ENCODE data around the gene CACNA2D1. TPM values are rescaled to one million over a fixed set of nuclear protein-coding genes. Genes with fewer than 3 reads are reported as not detected.

Gene CACNA2D1
- total RNA-seq, 1 donor from 2014 or later: 32.9 TPM

DNA sequence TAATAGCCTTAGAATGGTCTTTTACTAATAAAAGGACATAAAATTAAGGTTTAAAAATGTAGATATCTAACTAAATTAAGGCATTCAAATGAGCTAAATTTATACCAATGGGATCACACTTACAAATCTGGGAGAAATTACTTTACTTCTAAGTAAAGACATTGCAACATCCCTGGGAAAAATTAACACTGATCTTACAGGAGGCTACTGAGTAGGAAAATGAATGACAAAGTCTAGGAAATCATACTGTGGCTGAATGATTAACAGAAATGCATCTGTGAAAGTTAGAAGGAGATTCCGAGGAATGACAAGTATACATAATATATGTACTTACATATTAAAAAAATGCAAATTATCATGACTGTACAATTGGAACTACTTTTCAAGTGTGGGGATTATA is 38.3 kb downstream of the CACNA2D1 start:
- no peaks in the 10 kb centered on the region for H3K4me1 Mint-ChIP-seq (ENCODE audit: low read depth)

DNA sequence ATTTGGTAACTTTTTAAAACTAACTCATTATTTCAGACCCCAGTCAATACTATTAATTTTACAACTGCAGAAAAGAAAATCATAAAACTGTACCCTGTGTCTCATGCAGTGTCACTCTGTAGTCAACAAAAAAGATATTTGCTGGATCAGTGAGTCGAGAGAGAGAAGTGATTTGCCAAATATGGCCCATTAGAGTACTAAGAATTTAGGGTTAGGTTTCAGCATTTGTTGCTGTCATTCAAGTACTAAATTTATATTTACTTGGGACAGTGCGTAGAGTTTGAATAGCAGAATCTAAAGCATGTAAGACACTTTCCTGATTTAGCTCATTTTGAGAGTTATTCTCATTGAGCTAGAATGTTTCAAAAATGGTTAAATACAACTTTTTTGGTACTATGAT is 38.9 kb downstream of the CACNA2D1 start:
- TF ChIP-seq, protein P1, sequence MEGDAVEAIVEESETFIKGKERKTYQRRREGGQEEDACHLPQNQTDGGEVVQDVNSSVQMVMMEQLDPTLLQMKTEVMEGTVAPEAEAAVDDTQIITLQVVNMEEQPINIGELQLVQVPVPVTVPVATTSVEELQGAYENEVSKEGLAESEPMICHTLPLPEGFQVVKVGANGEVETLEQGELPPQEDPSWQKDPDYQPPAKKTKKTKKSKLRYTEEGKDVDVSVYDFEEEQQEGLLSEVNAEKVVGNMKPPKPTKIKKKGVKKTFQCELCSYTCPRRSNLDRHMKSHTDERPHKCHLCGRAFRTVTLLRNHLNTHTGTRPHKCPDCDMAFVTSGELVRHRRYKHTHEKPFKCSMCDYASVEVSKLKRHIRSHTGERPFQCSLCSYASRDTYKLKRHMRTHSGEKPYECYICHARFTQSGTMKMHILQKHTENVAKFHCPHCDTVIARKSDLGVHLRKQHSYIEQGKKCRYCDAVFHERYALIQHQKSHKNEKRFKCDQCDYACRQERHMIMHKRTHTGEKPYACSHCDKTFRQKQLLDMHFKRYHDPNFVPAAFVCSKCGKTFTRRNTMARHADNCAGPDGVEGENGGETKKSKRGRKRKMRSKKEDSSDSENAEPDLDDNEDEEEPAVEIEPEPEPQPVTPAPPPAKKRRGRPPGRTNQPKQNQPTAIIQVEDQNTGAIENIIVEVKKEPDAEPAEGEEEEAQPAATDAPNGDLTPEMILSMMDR (IDR thresholded peaks at IDR 0.05): no peak
- Mint-ChIP-seq H3K36me3 (ENCODE audit: low read depth) (peaks cover 5% of the 10 kb centered on the region), H3K27me3 (ENCODE audit: low read depth) (no peaks in the 10 kb centered on the region), H3K27ac (ENCODE audit: unreplicated experiment) (no peak overlapping the region), H3K4me1 (ENCODE audit: low read depth) (no peaks in the 10 kb centered on the region), H3K9me3 (ENCODE audit: low read depth) (peaks cover 6% of the 10 kb centered on the region), H3K4me3 (ENCODE audit: unreplicated experiment) (no peak overlapping the region)
- DNase-seq (ENCODE audit: low spot score): no peak

More for the DNA sequence above, 38.3 kb downstream of the CACNA2D1 start:
- DNase-seq (ENCODE audit: low spot score): no peak
- Mint-ChIP-seq H3K27ac (ENCODE audit: unreplicated experiment) (no peak overlapping the region), H3K36me3 (ENCODE audit: low read depth) (peaks cover 5% of the 10 kb centered on the region), H3K9me3 (ENCODE audit: low read depth) (peaks cover 4% of the 10 kb centered on the region), H3K4me3 (ENCODE audit: unreplicated experiment) (no peak overlapping the region), H3K27me3 (ENCODE audit: low read depth) (no peaks in the 10 kb centered on the region)
- TF ChIP-seq, protein P1 (IDR thresholded peaks at IDR 0.05): no peak

DNA sequence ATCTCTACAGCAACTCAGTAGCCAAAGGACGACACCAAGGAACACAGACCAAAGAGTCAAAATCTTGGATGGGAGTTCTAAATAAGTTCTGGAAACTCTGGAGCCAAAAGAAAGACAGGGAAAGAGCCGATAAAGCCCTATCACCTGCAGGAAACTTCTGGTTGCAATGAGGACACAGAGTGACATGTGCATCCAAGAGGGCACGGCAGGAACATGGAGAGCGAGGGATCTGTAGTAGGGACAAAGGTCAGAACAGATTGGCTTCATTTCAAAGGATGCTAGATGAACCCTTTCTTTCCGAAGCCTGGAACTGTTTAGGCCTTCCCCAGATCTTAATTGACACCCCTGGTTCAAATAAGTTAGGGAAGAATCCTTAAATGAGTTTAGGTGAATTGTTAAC is 39.5 kb downstream of the CACNA2D1 start:
- peaks cover 7% of the 10 kb centered on the region for H3K9me3 Mint-ChIP-seq (ENCODE audit: low read depth)
- H3K27ac Mint-ChIP-seq (ENCODE audit: unreplicated experiment): no peak overlapping the region
- no peak overlapping the region for H3K4me3 Mint-ChIP-seq (ENCODE audit: unreplicated experiment)
- H3K27me3 Mint-ChIP-seq (ENCODE audit: low read depth): no peaks in the 10 kb centered on the region
- H3K36me3 Mint-ChIP-seq (ENCODE audit: low read depth): peaks cover 5% of the 10 kb centered on the region
- no peak for DNase-seq (ENCODE audit: low spot score)
- TF ChIP-seq, protein P1 (IDR thresholded peaks at IDR 0.05): no peak
- no peaks in the 10 kb centered on the region for H3K4me1 Mint-ChIP-seq (ENCODE audit: low read depth)

DNA sequence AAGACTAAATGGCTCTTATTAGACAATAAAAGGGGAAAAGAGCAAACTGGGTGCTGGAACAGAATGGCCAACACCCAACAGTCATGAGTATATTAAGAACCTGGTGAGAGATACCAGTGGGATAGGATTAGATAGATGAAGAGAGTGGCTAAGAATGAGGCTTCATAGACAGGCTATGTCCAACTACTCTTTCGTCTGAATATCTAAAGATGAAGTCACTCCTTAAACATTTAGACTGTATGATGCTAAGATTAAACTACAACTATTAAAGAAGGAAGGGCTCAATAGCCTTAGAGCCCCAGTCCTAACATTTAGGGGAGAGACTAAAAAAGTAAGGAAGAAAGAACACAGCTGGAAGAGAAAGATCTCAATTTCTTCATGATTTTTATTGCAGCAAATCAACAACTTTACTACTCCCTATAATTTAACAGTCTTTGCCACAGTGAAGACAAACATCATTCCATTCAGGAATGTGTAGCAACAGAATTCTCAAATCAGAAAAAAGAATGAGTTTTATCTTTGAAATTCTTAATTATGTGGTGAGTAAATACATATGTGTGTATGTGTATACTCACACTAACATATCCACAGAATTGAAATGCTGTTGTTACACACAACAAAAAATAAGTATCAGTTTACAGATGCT is 45.6 kb downstream of the CACNA2D1 start:
- DNase-seq (ENCODE audit: low spot score): no peak
- Mint-ChIP-seq H3K36me3 (ENCODE audit: low read depth) (no peaks in the 10 kb centered on the region), H3K9me3 (ENCODE audit: low read depth) (peaks cover 3% of the 10 kb centered on the region), H3K4me3 (ENCODE audit: unreplicated experiment) (no peak overlapping the region), H3K27me3 (ENCODE audit: low read depth) (no peaks in the 10 kb centered on the region), H3K4me1 (ENCODE audit: low read depth) (peaks cover 9% of the 10 kb centered on the region), H3K27ac (ENCODE audit: unreplicated experiment) (no peak overlapping the region)
- TF ChIP-seq, protein P1 (IDR thresholded peaks at IDR 0.05): no peak

DNA sequence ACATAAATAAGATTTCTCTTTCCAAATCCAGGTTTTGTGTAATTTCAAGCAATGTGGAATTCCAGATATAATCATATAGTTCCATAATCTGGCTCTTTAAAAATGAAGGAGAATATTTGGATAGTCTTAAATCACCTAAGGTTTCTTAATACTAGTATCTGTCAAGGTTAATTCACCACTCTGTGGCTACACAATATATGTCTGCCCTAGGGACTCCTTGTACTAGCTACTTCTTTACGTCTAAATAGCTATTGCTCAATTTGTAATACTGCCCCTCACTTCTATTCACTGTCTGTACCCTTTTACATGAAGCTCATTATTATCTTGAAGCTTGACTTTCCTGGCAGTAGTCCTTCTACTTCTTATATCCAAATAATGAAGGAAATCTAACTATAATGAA is 47.2 kb downstream of the CACNA2D1 start:
- Mint-ChIP-seq H3K27me3 (ENCODE audit: low read depth) (no peaks in the 10 kb centered on the region), H3K4me1 (ENCODE audit: low read depth) (peaks cover 9% of the 10 kb centered on the region)

More for the DNA sequence above, 47.2 kb downstream of the CACNA2D1 start:
- H3K27ac Mint-ChIP-seq (ENCODE audit: unreplicated experiment): no peak overlapping the region
- peaks cover 1% of the 10 kb centered on the region for H3K36me3 Mint-ChIP-seq (ENCODE audit: low read depth)
- H3K4me3 Mint-ChIP-seq (ENCODE audit: unreplicated experiment): no peak overlapping the region
- DNase-seq (ENCODE audit: low spot score): no peak
- TF ChIP-seq, protein P1 (IDR thresholded peaks at IDR 0.05): no peak
- H3K9me3 Mint-ChIP-seq (ENCODE audit: low read depth): peaks cover 3% of the 10 kb centered on the region
